ENCODE measurements around the gene CELF5.
"Not testable (repeated sequence)": the region's sequence is repeated elsewhere in the genome, so short reads cannot be mapped to it uniquely, and the experiment has no call there.

Gene CELF5

GRCh38 chr19:3325451-3325850 lies 101.0 kb downstream of the CELF5 start:
- TF ChIP-seq CTCF (conservative IDR thresholded peaks at IDR 0.05; ENCODE audit: low read depth, low read length) = no peak
- H3K4me3 ChIP-seq (ENCODE audit: low read depth, low read length) = no peak overlapping the region
- no peak for DNase-seq (ENCODE audit: low read depth)

DNA sequence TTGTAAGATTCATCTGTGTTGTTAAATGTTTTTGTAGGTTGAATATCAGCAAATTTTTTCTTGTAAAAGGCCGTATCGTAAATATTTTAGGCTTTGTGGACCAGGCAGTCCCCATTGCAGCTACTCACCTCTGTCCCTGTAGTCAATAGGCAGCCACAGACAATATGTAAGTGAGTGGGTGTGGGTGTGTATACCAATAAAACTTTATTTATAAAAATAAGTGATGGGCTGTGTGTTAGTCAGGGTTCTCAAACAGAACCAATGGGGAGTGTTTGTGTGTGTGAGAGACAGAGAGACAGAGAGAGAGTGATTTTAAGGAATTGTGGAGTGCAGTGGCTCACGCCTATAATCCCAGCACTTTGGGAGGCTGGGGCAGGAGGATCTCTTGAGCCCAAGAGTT lies 104.3 kb downstream of the CELF5 start:
- DNase-seq (ENCODE audit: low read depth) = no peak
- no peak for TF ChIP-seq CTCF (conservative IDR thresholded peaks at IDR 0.05; ENCODE audit: low read depth, low read length)
- no peak overlapping the region for H3K4me3 ChIP-seq (ENCODE audit: low read depth, low read length)

GRCh38 chr19:3330047-3330446 lies 105.6 kb downstream of the CELF5 start:
- no peak overlapping the region for H3K4me3 ChIP-seq (ENCODE audit: low read depth, low read length)
- no peak for TF ChIP-seq CTCF (conservative IDR thresholded peaks at IDR 0.05; ENCODE audit: low read depth, low read length)
- no peak for DNase-seq (ENCODE audit: low read depth)

DNA sequence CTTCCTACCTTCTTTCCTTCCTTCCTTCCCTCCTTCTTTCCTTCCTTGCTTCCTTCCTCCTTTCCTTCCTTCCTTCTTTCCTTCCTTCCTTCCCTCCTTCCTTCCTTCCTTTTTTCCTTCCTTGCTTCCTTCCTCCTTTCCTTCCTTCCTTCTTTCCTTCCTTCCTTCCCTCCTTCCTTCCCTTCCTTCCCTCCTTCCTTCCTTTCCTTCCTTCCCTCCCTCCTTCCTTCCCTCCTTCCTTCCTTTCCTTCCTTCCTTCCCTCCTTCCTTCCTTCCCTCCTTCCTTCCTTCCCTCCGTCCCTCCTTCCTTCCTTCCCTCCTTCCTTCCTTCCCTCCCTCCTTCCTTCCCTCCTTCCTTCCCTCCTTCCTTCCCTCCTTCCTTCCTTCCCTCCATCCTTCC lies 107.8 kb downstream of the CELF5 start:
- not testable (repeated sequence) for DNase-seq (ENCODE audit: low read depth); H3K4me3 ChIP-seq (ENCODE audit: low read depth, low read length)

GRCh38 chr19:3333020-3333583 lies 108.6 kb downstream of the CELF5 start:
- TF ChIP-seq CTCF (conservative IDR thresholded peaks at IDR 0.05; ENCODE audit: low read depth, low read length) = no peak
- H3K4me3 ChIP-seq (ENCODE audit: low read depth, low read length) = no peak overlapping the region
- no peak for DNase-seq (ENCODE audit: low read depth)

GRCh38 chr19:3333662-3334061 lies 109.2 kb downstream of the CELF5 start:
- TF ChIP-seq CTCF (conservative IDR thresholded peaks at IDR 0.05; ENCODE audit: low read depth, low read length) = no peak
- no peak for DNase-seq (ENCODE audit: low read depth)
- no peak overlapping the region for H3K4me3 ChIP-seq (ENCODE audit: low read depth, low read length)

DNA sequence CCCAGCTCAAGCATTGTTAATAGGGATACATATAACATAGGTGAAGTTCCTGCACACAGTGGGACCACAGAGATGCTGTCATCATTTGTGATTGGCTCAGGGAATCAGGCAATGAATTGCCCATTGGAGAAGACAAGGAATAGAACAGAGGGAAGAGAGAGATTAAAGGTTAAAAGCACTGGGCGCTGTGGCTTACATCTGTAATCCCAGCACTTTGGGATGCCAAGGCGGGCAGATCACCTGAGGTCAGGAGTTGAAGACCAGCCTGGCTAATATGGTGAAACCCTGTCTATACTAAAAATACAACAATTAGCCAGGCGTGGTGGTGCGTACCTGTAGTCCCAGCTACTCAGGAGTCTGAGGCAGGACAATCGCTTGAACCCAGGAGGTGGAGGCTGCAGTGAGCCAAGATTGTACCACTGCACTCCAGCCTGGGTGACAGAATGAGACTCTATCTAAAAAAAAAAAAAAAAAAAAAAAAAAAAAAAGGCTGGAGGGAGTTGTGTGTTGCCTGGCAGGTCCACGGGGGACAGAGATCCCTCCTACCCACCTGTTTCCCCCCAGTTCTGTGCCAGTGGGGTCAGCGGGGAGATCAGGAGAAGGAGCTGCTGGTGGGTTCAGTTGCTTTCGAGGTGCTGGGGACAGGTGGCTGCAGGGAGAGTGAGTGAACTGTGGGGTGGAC lies 110.4 kb downstream of the CELF5 start:
- H3K4me3 ChIP-seq (ENCODE audit: low read depth, low read length); DNase-seq (ENCODE audit: low read depth): not testable (repeated sequence)

Measured in choroid plexus epithelial cell (primary cell).